Neuron (in vitro differentiated cells): Measurements from ENCODE around the gene PDGFA.

Experiments
- H2AFZ ChIP-seq: one replicate; pipeline ENCODE4 v1.6.1; 2013; ENCODE audit warnings: low read depth, mild to moderate bottlenecking, inconsistent platforms, low read length, moderate library complexity
- H3K27me3 ChIP-seq: one replicate; pipeline ENCODE4 v1.6.1; 2013; ENCODE audit warnings: low read length; ENCODE audit not compliant: insufficient read depth
- H3K36me3 ChIP-seq: one replicate; pipeline ENCODE4 v1.6.1; 2013; ENCODE audit warnings: low read length; ENCODE audit not compliant: insufficient read depth
- H3K4me1 ChIP-seq: one replicate; pipeline ENCODE4 v1.6.1; 2013; ENCODE audit warnings: low read length; ENCODE audit not compliant: insufficient read depth
- H3K4me3 ChIP-seq: 2 replicates; pipeline ENCODE4 v1.5.1; 2013; ENCODE audit warnings: mild to moderate bottlenecking, low read length, moderate library complexity
- H3K9me3 ChIP-seq: one replicate; pipeline ENCODE4 v1.6.1; 2013; ENCODE audit warnings: low read length

Gene PDGFA

GRCh38 chr7:497346-497745 lies 22.3 kb downstream of the PDGFA start:
- Histone ChIP-seq H3K4me1 (no peaks in the 10 kb centered on the region), H2AFZ (no peak overlapping the region), H3K36me3 (no peaks in the 10 kb centered on the region), H3K27me3 (no peaks in the 10 kb centered on the region), H3K9me3 (peaks cover 3% of the 10 kb centered on the region), H3K4me3 (no peak overlapping the region)

- Histone ChIP-seq H3K4me3 (no peak overlapping the region), H3K36me3 (no peaks in the 10 kb centered on the region), H3K4me1 (no peaks in the 10 kb centered on the region)
Measured at GRCh38 chr7:496528-497295, 22.9 kb downstream of the PDGFA start.

GRCh38 chr7:495761-496321 lies 23.8 kb downstream of the PDGFA start:
- H3K36me3 ChIP-seq: no peaks in the 10 kb centered on the region
- no peak overlapping the region for H2AFZ ChIP-seq
- no peaks in the 10 kb centered on the region for H3K27me3 ChIP-seq
- peaks cover 3% of the 10 kb centered on the region for H3K9me3 ChIP-seq
- H3K4me1 ChIP-seq: no peaks in the 10 kb centered on the region
- H3K4me3 ChIP-seq: no peak overlapping the region

More at GRCh38 chr7:496528-497295, 22.9 kb downstream of the PDGFA start:
- Histone ChIP-seq H2AFZ (no peak overlapping the region), H3K27me3 (no peaks in the 10 kb centered on the region), H3K9me3 (peaks cover 3% of the 10 kb centered on the region)

GRCh38 chr7:495326-495725 lies 24.3 kb downstream of the PDGFA start:
- Histone ChIP-seq H3K27me3 (no peaks in the 10 kb centered on the region), H3K4me1 (no peaks in the 10 kb centered on the region), H3K4me3 (no peak overlapping the region), H3K9me3 (peaks cover 3% of the 10 kb centered on the region), H2AFZ (no peak overlapping the region), H3K36me3 (no peaks in the 10 kb centered on the region)

- H3K36me3 ChIP-seq: no peaks in the 10 kb centered on the region
- H3K4me3 ChIP-seq: no peak overlapping the region
Measured at GRCh38 chr7:494906-495305, 24.7 kb downstream of the PDGFA start.

GRCh38 chr7:494259-494687 lies 25.4 kb downstream of the PDGFA start:
- no peaks in the 10 kb centered on the region for H3K27me3 ChIP-seq
- no peaks in the 10 kb centered on the region for H3K36me3 ChIP-seq
- H3K4me1 ChIP-seq: no peaks in the 10 kb centered on the region
- no peak overlapping the region for H3K4me3 ChIP-seq
- H2AFZ ChIP-seq: no peak overlapping the region
- peaks cover 3% of the 10 kb centered on the region for H3K9me3 ChIP-seq

More at GRCh38 chr7:494906-495305, 24.7 kb downstream of the PDGFA start:
- Histone ChIP-seq H3K4me1 (no peaks in the 10 kb centered on the region), H3K9me3 (peaks cover 3% of the 10 kb centered on the region), H2AFZ (no peak overlapping the region), H3K27me3 (no peaks in the 10 kb centered on the region)

GRCh38 chr7:493661-494251 lies 25.9 kb downstream of the PDGFA start:
- H3K9me3 ChIP-seq: peaks cover 3% of the 10 kb centered on the region
- no peak overlapping the region for H2AFZ ChIP-seq
- no peaks in the 10 kb centered on the region for H3K36me3 ChIP-seq
- no peaks in the 10 kb centered on the region for H3K27me3 ChIP-seq
- no peak overlapping the region for H3K4me3 ChIP-seq
- no peaks in the 10 kb centered on the region for H3K4me1 ChIP-seq

- H3K36me3 ChIP-seq: no peaks in the 10 kb centered on the region
- peaks cover 3% of the 10 kb centered on the region for H3K9me3 ChIP-seq
- H3K4me3 ChIP-seq: no peak overlapping the region
- no peaks in the 10 kb centered on the region for H3K4me1 ChIP-seq
- H2AFZ ChIP-seq: no peak overlapping the region
- no peaks in the 10 kb centered on the region for H3K27me3 ChIP-seq
Measured at GRCh38 chr7:492714-493065, 27.0 kb downstream of the PDGFA start.

- H3K36me3 ChIP-seq: no peaks in the 10 kb centered on the region
- H3K27me3 ChIP-seq: no peaks in the 10 kb centered on the region
- H3K9me3 ChIP-seq: peaks cover 3% of the 10 kb centered on the region
- no peak overlapping the region for H3K4me3 ChIP-seq
- H3K4me1 ChIP-seq: no peaks in the 10 kb centered on the region
- H2AFZ ChIP-seq: no peak overlapping the region
Measured at GRCh38 chr7:491958-492713, 27.5 kb downstream of the PDGFA start.

- no peak overlapping the region for H3K4me3 ChIP-seq
- H3K36me3 ChIP-seq: no peaks in the 10 kb centered on the region
- H3K9me3 ChIP-seq: peaks cover 3% of the 10 kb centered on the region
- no peaks in the 10 kb centered on the region for H3K27me3 ChIP-seq
- H2AFZ ChIP-seq: no peak overlapping the region
- H3K4me1 ChIP-seq: no peaks in the 10 kb centered on the region
Measured at GRCh38 chr7:491292-491957, 28.2 kb downstream of the PDGFA start.

- H3K9me3 ChIP-seq: peaks cover 3% of the 10 kb centered on the region
- no peak overlapping the region for H3K4me3 ChIP-seq
- no peak overlapping the region for H2AFZ ChIP-seq
- no peaks in the 10 kb centered on the region for H3K27me3 ChIP-seq
- H3K36me3 ChIP-seq: no peaks in the 10 kb centered on the region
- H3K4me1 ChIP-seq: no peaks in the 10 kb centered on the region
Measured at GRCh38 chr7:490461-491291, 29.0 kb downstream of the PDGFA start.

- H3K9me3 ChIP-seq: peaks cover 3% of the 10 kb centered on the region
- no peaks in the 10 kb centered on the region for H3K4me1 ChIP-seq
- no peaks in the 10 kb centered on the region for H3K27me3 ChIP-seq
- H3K4me3 ChIP-seq: no peak overlapping the region
- no peaks in the 10 kb centered on the region for H3K36me3 ChIP-seq
- H2AFZ ChIP-seq: no peak overlapping the region
Measured at GRCh38 chr7:489876-490275, 29.8 kb downstream of the PDGFA start.
